Duodenal mucosa (tissue), 2 donors: Measurements from ENCODE around the gene SPATA3.
A peak's percentile ranks its signal among the peaks of the same experiment; 100 is the strongest.

Experiments used
- H3K27ac ChIP-seq: one replicate; pipeline ENCODE4 v1.7.0; 2013; ENCODE audit warnings: low read depth, low read length
- H3K27me3 ChIP-seq, 2 donors: one replicate each; pipeline ENCODE4 v1.7.0; 2013; ENCODE audit warnings: low read length in 2 of 2, control low read depth in 1 of 2; ENCODE audit not compliant: insufficient read depth in 2 of 2, control insufficient read depth in 1 of 2
- H3K36me3 ChIP-seq, 2 donors: one replicate each; pipeline ENCODE4 v1.7.0; 2013; ENCODE audit warnings: low read length in 2 of 2, control low read depth in 1 of 2; ENCODE audit not compliant: insufficient read depth in 2 of 2, control insufficient read depth in 1 of 2
- H3K4me1 ChIP-seq, 2 donors: one replicate each; pipeline ENCODE4 v1.7.0; 2013; ENCODE audit warnings: low read length in 2 of 2, control low read depth in 1 of 2; ENCODE audit not compliant: insufficient read depth in 2 of 2, control insufficient read depth in 1 of 2
- H3K4me3 ChIP-seq, 2 donors: one replicate each; pipeline ENCODE4 v1.7.0; 2013; ENCODE audit warnings: low read length in 2 of 2, low read depth in 1 of 2
- H3K9ac ChIP-seq, 2 donors: one replicate each; pipeline ENCODE4 v1.7.0; 2013; ENCODE audit warnings: low read length in 2 of 2, low read depth in 1 of 2
- H3K9me3 ChIP-seq, 2 donors: one replicate each; pipeline ENCODE4 v1.7.0; 2013; ENCODE audit warnings: low read length in 2 of 2, control low read depth in 1 of 2; ENCODE audit not compliant: control insufficient read depth in 1 of 2

Gene SPATA3

DNA sequence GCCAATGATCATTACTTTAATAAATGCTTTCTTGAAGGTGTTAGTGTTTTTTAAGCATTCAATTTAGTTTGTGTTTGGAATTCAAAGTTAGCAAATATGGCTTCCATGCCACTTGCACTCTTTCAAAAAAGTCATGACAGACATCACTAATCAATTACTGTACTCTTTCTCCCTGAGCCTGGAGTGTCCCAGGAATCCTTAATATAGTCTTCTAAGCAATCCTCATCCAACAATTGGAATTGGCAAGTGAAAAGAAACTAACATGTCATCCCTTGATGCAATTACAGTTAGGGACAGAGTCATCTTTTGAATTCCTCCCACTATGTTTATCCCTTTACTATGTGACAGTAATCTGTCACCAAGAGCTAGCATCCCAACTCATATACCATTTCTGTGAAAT, 41.2 kb upstream of the SPATA3 start:
- Histone ChIP-seq H3K36me3 (no peaks in the 10 kb centered on the region), H3K4me3 (no peak overlapping the region), H3K27me3 (peaks cover 13 to 17% of the 10 kb centered on the region in 2 donors), H3K4me1 (no peaks in the 10 kb centered on the region), H3K9me3 (no peaks in the 10 kb centered on the region), H3K27ac (no peak overlapping the region), H3K9ac (no peak overlapping the region)

DNA sequence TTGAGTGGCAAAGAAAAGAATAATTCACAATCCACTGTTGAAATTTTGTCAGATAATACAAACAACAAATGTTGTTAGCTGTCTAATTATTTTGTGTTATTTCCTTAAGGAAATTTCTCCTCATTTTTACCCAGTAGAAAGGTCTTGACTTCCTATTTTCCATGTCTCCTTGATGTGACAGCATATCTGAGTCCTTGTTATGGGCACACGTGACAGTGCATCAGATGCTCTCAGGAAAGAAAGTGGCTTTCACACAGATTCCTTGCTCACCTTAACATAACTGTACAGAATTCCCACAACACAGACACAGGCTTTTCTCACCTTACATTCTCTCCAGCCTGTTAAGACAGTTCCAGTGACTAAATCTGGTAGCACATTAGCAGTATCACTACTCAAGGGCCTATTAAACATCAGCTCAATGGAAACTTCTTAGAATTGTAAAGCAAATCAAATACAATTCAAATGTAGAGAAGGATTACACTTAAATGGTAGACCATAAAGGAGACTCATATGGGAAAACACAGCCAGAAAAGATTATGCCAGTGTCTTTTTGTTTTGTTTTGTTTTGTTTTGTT, 40.7 kb upstream of the SPATA3 start:
- Histone ChIP-seq H3K9ac (no peak overlapping the region), H3K4me1 (no peaks in the 10 kb centered on the region)

DNA sequence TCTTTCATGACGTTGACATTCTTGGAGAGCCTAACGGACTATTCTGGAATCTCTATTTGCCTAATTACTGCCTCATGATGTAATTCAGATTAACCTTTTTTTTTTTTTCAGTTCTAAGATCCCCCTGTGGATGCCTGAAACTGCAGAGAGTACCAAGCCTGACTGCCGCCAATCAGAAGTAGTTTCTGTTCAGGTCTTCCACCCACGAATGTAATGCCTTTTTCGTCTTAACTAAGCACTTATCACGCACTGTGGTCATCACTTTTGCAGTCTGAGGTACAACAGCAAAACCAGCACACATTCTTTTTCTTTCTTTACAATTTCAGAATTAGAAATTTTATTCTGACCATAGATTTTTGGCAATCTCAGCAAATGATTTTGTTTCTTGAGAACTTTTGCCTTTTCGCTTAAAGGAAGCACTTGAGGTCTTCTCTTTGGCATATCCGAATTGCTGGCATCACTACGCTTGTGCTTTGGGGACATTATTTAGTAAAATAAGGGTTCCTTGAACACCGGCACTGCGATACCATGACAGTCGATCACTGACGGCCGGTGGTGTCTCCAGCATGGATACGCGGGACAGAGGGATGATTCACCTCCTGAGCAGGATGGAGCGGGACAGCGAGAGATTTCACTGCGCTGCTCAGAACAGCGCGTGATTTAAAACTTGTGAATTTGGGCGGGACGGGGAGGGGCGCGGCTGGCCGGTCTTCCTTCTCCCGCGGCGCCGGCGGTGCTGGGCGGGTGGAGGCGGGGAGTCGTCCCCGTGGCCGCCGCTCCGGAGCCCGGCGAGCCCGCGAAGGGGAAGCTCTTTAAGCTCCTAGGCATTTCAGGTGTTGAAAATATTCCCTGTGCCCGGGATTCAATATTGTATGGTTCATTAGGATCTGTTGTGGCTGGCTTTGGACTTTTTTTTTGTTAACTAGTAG, 38.8 kb upstream of the SPATA3 start:
- H3K4me1 ChIP-seq = no peaks in the 10 kb centered on the region
- no peaks in the 10 kb centered on the region for H3K36me3 ChIP-seq
- peak overlapping the region; percentile 44 to 50 for H3K4me3 ChIP-seq
- peaks cover 17% of the 10 kb centered on the region in 2 donors for H3K27me3 ChIP-seq
- no peak overlapping the region for H3K9ac ChIP-seq
- H3K27ac ChIP-seq = no peak overlapping the region
- H3K9me3 ChIP-seq = no peaks in the 10 kb centered on the region

More for the DNA sequence above, 40.7 kb upstream of the SPATA3 start:
- H3K27ac ChIP-seq = no peak overlapping the region
- H3K27me3 ChIP-seq = peaks cover 13 to 17% of the 10 kb centered on the region in 2 donors
- no peak overlapping the region for H3K4me3 ChIP-seq
- H3K9me3 ChIP-seq = no peaks in the 10 kb centered on the region
- no peaks in the 10 kb centered on the region for H3K36me3 ChIP-seq

DNA sequence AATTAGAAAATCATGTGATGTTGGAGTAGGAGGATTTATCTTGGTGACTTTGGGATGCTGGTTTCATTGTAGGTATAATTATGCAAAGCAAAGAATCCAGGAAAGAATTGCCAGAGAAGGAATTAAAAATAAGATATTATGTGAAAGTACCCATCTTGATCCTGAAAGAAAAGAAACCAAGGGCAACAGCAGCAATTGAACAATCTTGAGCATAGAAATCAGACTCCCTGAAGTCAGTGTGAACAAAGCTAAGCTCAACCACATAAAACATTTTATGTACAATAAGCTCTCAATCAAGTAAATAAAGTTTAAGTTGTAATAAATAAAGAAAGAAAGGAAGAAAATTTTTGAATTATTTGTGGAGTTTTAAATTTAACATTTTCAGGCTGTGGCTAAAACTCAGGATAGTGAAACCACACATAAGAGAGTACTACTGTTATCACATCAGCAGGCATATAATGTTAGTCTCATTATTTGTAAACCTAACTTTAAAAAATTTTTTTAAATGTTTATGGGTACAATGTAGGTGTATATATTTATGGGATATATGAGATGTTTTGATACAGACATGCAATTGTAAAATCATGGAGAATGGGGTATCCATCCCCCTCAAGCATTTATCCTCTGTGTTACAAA, 38.0 kb upstream of the SPATA3 start:
- Histone ChIP-seq H3K4me3 (peak overlapping the region; percentile 44 to 50), H3K9me3 (no peaks in the 10 kb centered on the region), H3K36me3 (no peaks in the 10 kb centered on the region), H3K9ac (no peak overlapping the region), H3K27ac (no peak overlapping the region), H3K27me3 (peaks cover 17% of the 10 kb centered on the region in 2 donors), H3K4me1 (no peaks in the 10 kb centered on the region)

- Histone ChIP-seq H3K36me3 (no peaks in the 10 kb centered on the region), H3K27ac (no peak overlapping the region), H3K9ac (no peak overlapping the region), H3K9me3 (no peaks in the 10 kb centered on the region), H3K4me3 (no peak overlapping the region), H3K4me1 (no peaks in the 10 kb centered on the region), H3K27me3 (peaks cover 12 to 15% of the 10 kb centered on the region in 2 donors)
These were observed 36.8 kb upstream of the SPATA3 start for GRCh38 chr2:230958820-230959756.

DNA sequence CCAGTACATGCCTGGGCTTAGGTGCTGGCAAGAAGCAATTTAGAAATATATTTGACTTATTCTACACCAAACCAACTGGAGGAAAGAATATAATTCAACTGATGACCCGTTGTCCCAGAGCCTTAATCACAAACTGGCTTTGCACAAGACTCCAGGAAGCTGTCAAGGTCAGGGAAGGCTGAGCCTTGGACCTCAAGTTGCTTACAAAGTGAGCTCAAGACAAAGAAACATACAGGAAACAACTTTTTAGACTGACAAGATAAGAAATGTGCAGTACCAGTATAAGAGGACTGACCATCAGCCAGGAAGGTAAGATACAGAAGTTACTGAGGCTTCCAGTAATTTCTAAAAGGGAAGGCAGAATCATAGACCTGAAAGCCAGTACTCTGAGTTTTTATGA, 35.9 kb upstream of the SPATA3 start:
- Histone ChIP-seq H3K27ac (no peak overlapping the region), H3K36me3 (no peaks in the 10 kb centered on the region), H3K4me1 (no peaks in the 10 kb centered on the region), H3K4me3 (no peak overlapping the region), H3K9ac (no peak overlapping the region), H3K9me3 (no peaks in the 10 kb centered on the region), H3K27me3 (peaks cover 12 to 13% of the 10 kb centered on the region in 2 donors)

GRCh38 chr2:230961091-230961491, 34.8 kb upstream of the SPATA3 start:
- H3K4me3 ChIP-seq = no peak overlapping the region
- H3K36me3 ChIP-seq = no peaks in the 10 kb centered on the region
- peaks cover 12 to 13% of the 10 kb centered on the region in 2 donors for H3K27me3 ChIP-seq
- no peak overlapping the region for H3K9ac ChIP-seq
- no peaks in the 10 kb centered on the region for H3K9me3 ChIP-seq
- no peaks in the 10 kb centered on the region for H3K4me1 ChIP-seq
- no peak overlapping the region for H3K27ac ChIP-seq

DNA sequence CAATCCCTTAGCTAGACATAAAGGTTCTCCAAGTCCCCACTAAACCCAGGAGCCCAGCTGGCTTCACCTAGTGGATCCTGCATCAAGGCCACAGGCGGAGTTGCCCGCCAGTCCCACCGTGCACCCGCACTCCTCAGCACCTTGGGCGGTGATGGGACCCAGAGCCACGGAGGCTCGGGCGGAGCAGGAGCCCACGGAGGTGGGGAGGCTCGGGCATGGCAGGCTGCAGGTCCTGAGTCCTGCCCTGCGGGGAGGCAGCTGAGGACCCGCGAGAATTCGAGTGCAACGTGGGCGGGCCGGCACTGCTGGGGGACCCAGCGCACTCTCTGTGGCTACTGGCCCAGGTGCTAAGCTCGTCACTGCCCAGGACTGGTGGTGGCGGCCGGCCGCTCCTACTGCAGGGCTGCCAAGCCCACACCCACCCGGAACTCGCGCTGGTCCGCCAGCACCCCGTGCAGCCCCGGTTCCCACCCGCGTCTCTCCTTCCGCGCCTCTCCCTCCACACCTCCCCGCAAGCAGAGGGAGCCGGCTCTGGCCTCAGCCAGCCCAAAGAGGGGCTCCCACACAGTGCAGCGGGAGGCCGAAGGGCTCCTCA, 31.7 kb upstream of the SPATA3 start:
- Histone ChIP-seq H3K4me1 (peaks cover 0 to 5% of the 10 kb centered on the region in 2 donors), H3K36me3 (no peaks in the 10 kb centered on the region), H3K4me3 (no peak overlapping the region), H3K27ac (no peak overlapping the region), H3K9ac (no peak overlapping the region), H3K27me3 (peaks cover 0 to 4% of the 10 kb centered on the region in 2 donors), H3K9me3 (no peaks in the 10 kb centered on the region)

DNA sequence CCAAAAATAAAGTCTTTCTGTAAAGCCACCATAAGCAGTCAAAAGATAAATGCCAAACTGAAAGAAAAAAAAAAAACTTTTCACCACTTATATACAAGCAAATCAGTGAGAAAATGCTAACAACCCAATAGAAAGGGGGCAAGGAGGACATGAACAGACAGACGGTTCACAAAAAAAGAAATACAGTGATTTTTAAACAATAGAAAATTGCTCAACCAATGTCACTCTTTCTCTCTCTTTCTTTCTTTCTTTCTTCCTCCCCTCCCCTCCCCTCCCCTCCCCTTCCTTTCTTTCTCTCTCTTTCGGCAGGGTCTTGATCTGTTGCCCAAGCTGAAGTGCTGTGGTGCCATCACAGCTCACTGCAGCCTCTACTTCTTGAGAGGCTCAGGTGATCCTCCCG, 28.8 kb upstream of the SPATA3 start:
- Histone ChIP-seq H3K4me3 (no peak overlapping the region), H3K27ac (no peak overlapping the region), H3K9me3 (no peaks in the 10 kb centered on the region), H3K9ac (no peak overlapping the region), H3K4me1 (peaks cover 0 to 5% of the 10 kb centered on the region in 2 donors), H3K27me3 (no peaks in the 10 kb centered on the region), H3K36me3 (no peaks in the 10 kb centered on the region)
